Measurements from ENCODE around the gene ATG4A. TPM values are rescaled to one million over a fixed set of nuclear protein-coding genes. Genes with fewer than 3 reads are reported as not detected.

ATG4A gene
- total RNA-seq, 4 donors from 2014 or later = 9.9 to 27.5 (median 17.3) TPM

- no peak overlapping the region for H3K27ac ChIP-seq
- DNase-seq = no peak
- H3K4me3 ChIP-seq = no peak overlapping the region
- no peak for TF ChIP-seq POLR2A (IDR thresholded peaks at IDR 0.05)
- TF ChIP-seq, protein P1, sequence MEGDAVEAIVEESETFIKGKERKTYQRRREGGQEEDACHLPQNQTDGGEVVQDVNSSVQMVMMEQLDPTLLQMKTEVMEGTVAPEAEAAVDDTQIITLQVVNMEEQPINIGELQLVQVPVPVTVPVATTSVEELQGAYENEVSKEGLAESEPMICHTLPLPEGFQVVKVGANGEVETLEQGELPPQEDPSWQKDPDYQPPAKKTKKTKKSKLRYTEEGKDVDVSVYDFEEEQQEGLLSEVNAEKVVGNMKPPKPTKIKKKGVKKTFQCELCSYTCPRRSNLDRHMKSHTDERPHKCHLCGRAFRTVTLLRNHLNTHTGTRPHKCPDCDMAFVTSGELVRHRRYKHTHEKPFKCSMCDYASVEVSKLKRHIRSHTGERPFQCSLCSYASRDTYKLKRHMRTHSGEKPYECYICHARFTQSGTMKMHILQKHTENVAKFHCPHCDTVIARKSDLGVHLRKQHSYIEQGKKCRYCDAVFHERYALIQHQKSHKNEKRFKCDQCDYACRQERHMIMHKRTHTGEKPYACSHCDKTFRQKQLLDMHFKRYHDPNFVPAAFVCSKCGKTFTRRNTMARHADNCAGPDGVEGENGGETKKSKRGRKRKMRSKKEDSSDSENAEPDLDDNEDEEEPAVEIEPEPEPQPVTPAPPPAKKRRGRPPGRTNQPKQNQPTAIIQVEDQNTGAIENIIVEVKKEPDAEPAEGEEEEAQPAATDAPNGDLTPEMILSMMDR (IDR thresholded peaks at IDR 0.05) = no peak
- H3K27me3 ChIP-seq = no peaks in the 10 kb centered on the region
- H3K9me3 ChIP-seq = no peaks in the 10 kb centered on the region
- H3K4me1 ChIP-seq = no peaks in the 10 kb centered on the region
- H3K36me3 ChIP-seq = no peaks in the 10 kb centered on the region
Measured at GRCh38 chrX:108059801-108060200, 31.8 kb upstream of the ATG4A start.

DNA sequence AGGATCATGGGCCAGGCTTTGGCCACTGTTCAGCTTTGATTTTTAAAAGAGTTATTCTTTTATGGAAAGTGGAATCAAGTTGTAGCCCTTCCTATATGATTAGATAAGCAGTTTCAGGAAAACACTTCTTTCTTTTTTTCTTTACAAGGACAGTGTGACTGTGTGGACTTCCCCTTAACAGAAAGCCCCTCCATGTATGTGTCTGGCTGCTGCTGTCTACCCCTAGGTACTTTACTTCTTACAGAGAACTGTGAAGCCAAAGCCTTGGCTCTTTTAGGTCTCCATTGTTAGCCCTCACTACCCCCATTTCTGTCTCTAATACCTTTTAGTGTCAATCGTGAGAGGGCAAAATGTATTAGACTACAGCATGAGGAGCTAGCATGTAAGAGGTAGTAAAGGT lies 27.6 kb upstream of the ATG4A start:
- Histone ChIP-seq H3K9me3 (no peaks in the 10 kb centered on the region), H3K27ac (no peak overlapping the region), H3K4me3 (no peak overlapping the region), H3K27me3 (no peaks in the 10 kb centered on the region), H3K36me3 (no peaks in the 10 kb centered on the region), H3K4me1 (no peaks in the 10 kb centered on the region)
- DNase-seq = no peak
- TF ChIP-seq, protein P1 (IDR thresholded peaks at IDR 0.05) = no peak
- no peak for TF ChIP-seq POLR2A (IDR thresholded peaks at IDR 0.05)

DNA sequence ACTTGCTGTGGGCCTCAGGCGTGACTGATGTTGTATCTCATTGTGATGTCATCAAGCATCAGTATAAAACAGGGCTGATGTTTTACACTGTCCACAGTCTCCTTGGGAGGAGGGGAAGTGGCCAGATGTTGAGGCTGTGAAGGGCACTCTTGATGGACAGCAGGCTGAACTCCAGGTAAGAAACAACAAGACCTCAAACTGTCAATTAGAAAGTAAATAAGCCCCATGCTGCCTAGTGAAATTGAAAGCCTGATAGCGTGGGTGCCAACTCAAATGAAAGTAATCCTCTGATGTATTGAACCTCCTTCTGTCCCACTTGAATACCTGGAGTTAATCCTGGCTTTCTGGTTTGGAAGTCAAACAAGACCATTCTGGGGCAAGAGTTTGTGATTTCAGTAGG lies 27.0 kb upstream of the ATG4A start:
- Histone ChIP-seq H3K27me3 (no peaks in the 10 kb centered on the region), H3K9me3 (no peaks in the 10 kb centered on the region), H3K27ac (no peak overlapping the region), H3K36me3 (no peaks in the 10 kb centered on the region), H3K4me1 (no peaks in the 10 kb centered on the region), H3K4me3 (no peak overlapping the region)
- DNase-seq = no peak
- TF ChIP-seq POLR2A (IDR thresholded peaks at IDR 0.05) = no peak

DNA sequence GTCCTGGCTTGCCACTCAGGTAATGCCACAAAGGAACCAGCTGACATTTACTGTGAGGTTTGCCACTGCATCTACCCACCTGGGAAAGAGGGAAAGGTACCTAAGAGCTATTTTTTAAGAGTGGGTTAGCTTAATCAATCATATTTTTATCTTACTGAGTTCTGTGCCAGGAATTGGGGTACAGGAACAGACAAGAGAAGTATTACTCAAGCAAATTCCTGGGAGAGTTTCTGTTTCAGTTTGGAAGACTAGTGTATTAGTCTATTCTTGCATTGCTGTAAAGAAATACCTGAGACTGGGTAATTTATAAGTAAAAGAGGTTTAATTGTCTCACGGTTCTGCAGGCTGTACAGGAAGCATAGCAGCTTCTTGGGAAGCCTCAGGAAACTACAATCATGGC lies 23.5 kb upstream of the ATG4A start:
- no peaks in the 10 kb centered on the region for H3K9me3 ChIP-seq
- H3K4me1 ChIP-seq = no peaks in the 10 kb centered on the region
- DNase-seq = no peak
- H3K4me3 ChIP-seq = no peak overlapping the region
- no peak overlapping the region for H3K27ac ChIP-seq
- H3K36me3 ChIP-seq = no peaks in the 10 kb centered on the region
- H3K27me3 ChIP-seq = no peaks in the 10 kb centered on the region
- TF ChIP-seq, protein P1 (IDR thresholded peaks at IDR 0.05) = no peak
- no peak for TF ChIP-seq POLR2A (IDR thresholded peaks at IDR 0.05)

DNA sequence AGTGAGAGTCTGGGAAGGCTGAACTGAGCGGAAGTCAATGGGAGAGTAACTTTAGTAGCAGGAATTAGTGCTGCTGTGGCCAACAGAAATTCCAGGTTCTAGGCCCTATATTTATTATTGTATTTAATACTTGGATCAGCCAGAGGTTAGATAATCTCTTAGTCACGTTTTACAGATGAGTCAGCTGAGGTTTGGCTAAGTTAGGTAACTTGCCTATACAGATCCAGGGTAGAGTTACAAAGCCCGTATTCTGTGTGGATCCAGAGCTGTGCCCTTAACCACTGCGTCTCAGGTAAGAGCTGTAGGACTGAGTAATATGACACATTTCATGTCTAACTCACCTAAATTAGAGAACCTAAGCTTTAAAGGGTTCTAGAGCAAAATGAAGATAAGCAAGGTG lies 20.7 kb upstream of the ATG4A start:
- no peaks in the 10 kb centered on the region for H3K4me1 ChIP-seq
- H3K27me3 ChIP-seq = no peaks in the 10 kb centered on the region
- H3K9me3 ChIP-seq = no peaks in the 10 kb centered on the region
- no peaks in the 10 kb centered on the region for H3K36me3 ChIP-seq
- no peak for DNase-seq
- no peak for TF ChIP-seq POLR2A (IDR thresholded peaks at IDR 0.05)
- TF ChIP-seq, protein P1 (IDR thresholded peaks at IDR 0.05) = no peak
- no peak overlapping the region for H3K27ac ChIP-seq
- H3K4me3 ChIP-seq = no peak overlapping the region

GRCh38 chrX:108071578-108071977 lies 20.0 kb upstream of the ATG4A start:
- DNase-seq = no peak
- H3K4me1 ChIP-seq = no peaks in the 10 kb centered on the region
- H3K9me3 ChIP-seq = no peaks in the 10 kb centered on the region
- TF ChIP-seq, protein P1 (IDR thresholded peaks at IDR 0.05) = no peak
- TF ChIP-seq POLR2A (IDR thresholded peaks at IDR 0.05) = no peak
- H3K27ac ChIP-seq = no peak overlapping the region
- no peaks in the 10 kb centered on the region for H3K27me3 ChIP-seq
- H3K4me3 ChIP-seq = no peak overlapping the region
- H3K36me3 ChIP-seq = no peaks in the 10 kb centered on the region
